GM06990 (cell line): ENCODE measurements around the gene AFDN.

Experiments used
- DNase-seq: peaks from one replicate; pipeline ENCODE4 v3.0.0-alpha.2; 2011; ENCODE audit not compliant: insufficient read length; ENCODE audit errors: extremely low read depth
- H3K27me3 ChIP-seq: replicated peaks from 2 replicates; pipeline ENCODE4 v1.6.0; 2011; ENCODE audit warnings: low read length; ENCODE audit not compliant: control insufficient read depth, insufficient read depth
- H3K36me3 ChIP-seq: 2 replicates; pipeline ENCODE4 v1.5.1; 2011; ENCODE audit warnings: low read length; ENCODE audit not compliant: control insufficient read depth, insufficient read depth
- H3K4me3 ChIP-seq: replicated peaks from 2 replicates; pipeline ENCODE4 v1.5.1; 2011; ENCODE audit warnings: low read depth, mild to moderate bottlenecking, control low read depth, low read length
- CTCF ChIP-seq: IDR thresholded peaks from 2 replicates; pipeline ENCODE4 v1.5.1; 2011; ENCODE audit warnings: low read length, control low read depth, mild to moderate bottlenecking, inconsistent platforms; ENCODE audit not compliant: insufficient read depth, poor library complexity, severe bottlenecking

AFDN gene

GRCh38 chr6:167789358-167789757 lies 37.4 kb upstream of the AFDN start:
- no peak overlapping the region for H3K4me3 ChIP-seq
- no peak for DNase-seq
- H3K27me3 ChIP-seq: no peaks in the 10 kb centered on the region; the same call in 1 of the 2 replicates
- H3K36me3 ChIP-seq: no peaks in the 10 kb centered on the region
- TF ChIP-seq CTCF: no peak

GRCh38 chr6:167791091-167791779 lies 35.5 kb upstream of the AFDN start:
- DNase-seq: no peak

GRCh38 chr6:167791780-167792478 lies 34.8 kb upstream of the AFDN start:
- no peak overlapping the region for H3K4me3 ChIP-seq
- H3K36me3 ChIP-seq: no peaks in the 10 kb centered on the region
- TF ChIP-seq CTCF: no peak
- H3K27me3 ChIP-seq: no peaks in the 10 kb centered on the region; the same call in none of the 2 replicates
- no peak for DNase-seq

More at GRCh38 chr6:167791091-167791779, 35.5 kb upstream of the AFDN start:
- TF ChIP-seq CTCF: no peak
- Histone ChIP-seq H3K36me3 (no peaks in the 10 kb centered on the region), H3K4me3 (no peak overlapping the region), H3K27me3 (no peaks in the 10 kb centered on the region; the same call in none of the 2 replicates)

DNA sequence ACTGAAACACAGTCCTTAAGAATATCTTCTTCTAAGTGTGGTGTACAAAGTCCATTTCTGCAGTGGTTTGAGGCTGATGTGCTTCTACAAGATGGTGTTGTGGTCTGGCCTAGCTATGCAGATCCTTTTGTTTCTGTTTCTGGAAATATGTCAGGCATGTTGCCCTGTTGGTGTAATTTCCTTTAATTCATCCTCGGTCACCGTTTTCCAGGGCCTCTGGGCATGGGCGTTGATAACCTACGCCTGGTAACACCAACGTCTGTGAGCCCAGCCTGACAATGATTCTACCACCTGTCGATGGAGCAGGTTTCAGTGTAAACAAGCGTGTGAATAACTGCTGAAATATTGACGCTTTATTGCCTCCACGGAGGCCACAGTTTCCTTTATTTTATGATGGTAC lies 33.3 kb upstream of the AFDN start:
- TF ChIP-seq CTCF: no peak
- Histone ChIP-seq H3K36me3 (no peaks in the 10 kb centered on the region), H3K4me3 (no peak overlapping the region), H3K27me3 (no peaks in the 10 kb centered on the region; the same call in none of the 2 replicates)
- no peak for DNase-seq

DNA sequence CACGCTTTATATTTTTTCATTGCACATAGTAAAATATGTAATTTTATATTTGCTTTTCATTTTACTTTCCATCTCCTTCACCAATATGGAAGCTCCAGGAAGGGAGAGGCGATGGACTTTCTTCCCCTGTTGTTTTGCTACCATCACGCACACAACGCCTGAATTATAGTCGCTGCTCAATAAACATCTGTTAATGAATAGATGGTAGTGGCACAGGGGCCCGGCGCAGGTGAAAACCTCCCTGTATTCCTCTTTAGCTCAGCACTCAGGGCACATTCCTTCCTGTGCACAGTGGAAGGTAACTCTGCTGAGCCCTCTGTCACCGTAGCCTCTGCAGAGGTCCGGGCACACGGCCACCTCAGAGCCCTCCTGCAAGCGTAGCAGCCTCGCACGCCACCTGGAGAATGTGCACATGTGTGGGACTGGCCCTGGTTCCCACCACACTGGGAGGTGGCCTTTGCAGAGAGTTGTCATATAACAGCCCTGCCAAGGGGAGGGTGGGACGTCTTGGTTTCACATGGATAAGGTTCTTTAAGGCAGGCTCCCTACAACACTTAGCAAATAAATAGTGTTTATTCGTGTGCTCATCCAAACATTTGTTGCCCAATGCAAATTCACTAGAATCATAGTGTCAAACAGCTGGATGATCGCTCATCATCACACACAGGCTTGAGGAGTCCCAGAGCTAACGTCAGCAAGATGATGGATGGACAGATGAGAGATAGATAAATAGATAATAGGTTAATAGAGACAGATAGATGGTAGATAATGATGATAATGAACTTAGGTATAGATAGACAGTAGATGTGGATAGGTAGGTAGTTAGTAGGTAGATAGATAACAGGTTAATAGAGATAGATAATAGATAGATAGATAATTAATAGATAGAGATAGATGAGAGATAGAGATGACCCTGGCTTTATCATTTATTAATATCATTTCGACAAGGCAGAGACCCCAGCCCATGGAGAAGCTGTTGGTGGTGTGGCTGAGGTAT lies 32.3 kb upstream of the AFDN start:
- Histone ChIP-seq H3K36me3 (no peaks in the 10 kb centered on the region), H3K4me3 (no peak overlapping the region), H3K27me3 (no peaks in the 10 kb centered on the region; the same call in none of the 2 replicates)
- TF ChIP-seq CTCF: no peak
- DNase-seq: no peak
